HG03025 (cell line): Measurements from ENCODE around the gene ZFP64.
"Not testable (repeated sequence)": the region's sequence is repeated elsewhere in the genome, so short reads cannot be mapped to it uniquely, and the experiment has no call there.

Source experiments
- ATAC-seq: cut with Tn5 transposase; IDR thresholded peaks from one replicate; pipeline ENCODE4 v1.9.1; 2021; ENCODE audit warnings: mild to moderate bottlenecking, moderate library complexity; ENCODE audit not compliant: unreplicated experiment, low FRiP score

Gene ZFP64

GRCh38 chr20:52191132-52191915, at the start of gene ZFP64:
Gene ZFP64 (minus strand): TSS chr20:52191779. CDS start chr20:52191636, 143 bp downstream.
- ATAC-seq = peak; percentile 77

GRCh38 chr20:52240802-52241201, 49.2 kb upstream of the ZFP64 start:
- no peak for ATAC-seq

- no peak for ATAC-seq
Measured at GRCh38 chr20:52239102-52239501, 47.5 kb upstream of the ZFP64 start.

- no peak for ATAC-seq
Measured at GRCh38 chr20:52236292-52236691, 44.7 kb upstream of the ZFP64 start.

- ATAC-seq = no peak
Measured at GRCh38 chr20:52235129-52235528, 43.5 kb upstream of the ZFP64 start.

GRCh38 chr20:52234302-52235045, 42.9 kb upstream of the ZFP64 start:
- no peak for ATAC-seq

- ATAC-seq = no peak
Measured at GRCh38 chr20:52231230-52231746, 39.7 kb upstream of the ZFP64 start.

GRCh38 chr20:52230409-52230808, 38.8 kb upstream of the ZFP64 start:
- no peak for ATAC-seq

GRCh38 chr20:52229346-52229745, 37.8 kb upstream of the ZFP64 start:
- ATAC-seq = not testable (repeated sequence)

- ATAC-seq = no peak
Measured at GRCh38 chr20:52226370-52226769, 34.8 kb upstream of the ZFP64 start.

- no peak for ATAC-seq
Measured at GRCh38 chr20:52224920-52225319, 33.3 kb upstream of the ZFP64 start.

GRCh38 chr20:52221362-52221761, 29.8 kb upstream of the ZFP64 start:
- ATAC-seq = not testable (repeated sequence)

GRCh38 chr20:52220891-52221290, 29.3 kb upstream of the ZFP64 start:
- ATAC-seq = not testable (repeated sequence)

GRCh38 chr20:52219441-52219840, 27.9 kb upstream of the ZFP64 start:
- ATAC-seq = no peak

- no peak for ATAC-seq
Measured at GRCh38 chr20:52217689-52218395, 26.3 kb upstream of the ZFP64 start.

GRCh38 chr20:52213995-52214394, 22.4 kb upstream of the ZFP64 start:
- no peak for ATAC-seq

- no peak for ATAC-seq
Measured at GRCh38 chr20:52212943-52213342, 21.4 kb upstream of the ZFP64 start.

- no peak for ATAC-seq
Measured at GRCh38 chr20:52210037-52210990, 18.7 kb upstream of the ZFP64 start.

- no peak for ATAC-seq
Measured at GRCh38 chr20:52209154-52209571, 17.6 kb upstream of the ZFP64 start.
